ELR (cell line): ENCODE measurements around the gene TYW1.
"Not testable (repeated sequence)": the region's sequence is repeated elsewhere in the genome, so short reads cannot be mapped to it uniquely, and the experiment has no call there.

Source experiments
- DNase-seq: peaks from one replicate; pipeline ENCODE4 v3.0.0-alpha.2; 2015; ENCODE audit warnings: low read depth

Gene TYW1

GRCh38 chr7:66996444-66997191 is at the start of gene TYW1:
TSS of gene TYW1 (plus strand) at chr7:66996833. CDS start at chr7:66996979, 146 bp downstream.
- DNase-seq = peak; percentile 97

GRCh38 chr7:66948480-66949109 is 48.0 kb upstream of the TYW1 start:
- DNase-seq = no peak

GRCh38 chr7:66950311-66950710 is 46.3 kb upstream of the TYW1 start:
- DNase-seq = peak; percentile 17

- DNase-seq = peak; percentile 53
Observed at GRCh38 chr7:66950763-66951162, 45.9 kb upstream of the TYW1 start.

GRCh38 chr7:66952343-66953043 is 44.1 kb upstream of the TYW1 start:
- DNase-seq = peak; percentile 94

GRCh38 chr7:66953044-66953427 is 43.6 kb upstream of the TYW1 start:
- no peak for DNase-seq

GRCh38 chr7:66957595-66958290 is 38.9 kb upstream of the TYW1 start:
- DNase-seq = no peak

- no peak for DNase-seq
Observed at GRCh38 chr7:66958538-66959350, 37.9 kb upstream of the TYW1 start.

- DNase-seq = no peak
Observed at GRCh38 chr7:66960192-66960591, 36.4 kb upstream of the TYW1 start.

- DNase-seq = no peak
Observed at GRCh38 chr7:66961096-66961495, 35.5 kb upstream of the TYW1 start.

- DNase-seq = peak; percentile 19
Observed at GRCh38 chr7:66964411-66964810, 32.2 kb upstream of the TYW1 start.

GRCh38 chr7:66967029-66967428 is 29.6 kb upstream of the TYW1 start:
- no peak for DNase-seq

GRCh38 chr7:66969001-66969400 is 27.6 kb upstream of the TYW1 start:
- DNase-seq = not testable (repeated sequence)

GRCh38 chr7:66970310-66970709 is 26.3 kb upstream of the TYW1 start:
- DNase-seq = no peak

GRCh38 chr7:66974986-66975590 is 21.5 kb upstream of the TYW1 start:
- no peak for DNase-seq

GRCh38 chr7:66978312-66978711 is 18.3 kb upstream of the TYW1 start:
- not testable (repeated sequence) for DNase-seq

- DNase-seq = not testable (repeated sequence)
Observed at GRCh38 chr7:66979013-66979412, 17.6 kb upstream of the TYW1 start.

- DNase-seq = not testable (repeated sequence)
Observed at GRCh38 chr7:66980336-66980735, 16.3 kb upstream of the TYW1 start.

GRCh38 chr7:66989552-66989951 is 7.1 kb upstream of the TYW1 start:
- DNase-seq = not testable (repeated sequence)

GRCh38 chr7:66994051-66994450 is 2.6 kb upstream of the TYW1 start:
- DNase-seq = not testable (repeated sequence)

GRCh38 chr7:66994691-66995049 is 2.0 kb upstream of the TYW1 start:
- peak; percentile 84 for DNase-seq
